ENCODE measurements around the gene LRRC7. TPM values are rescaled to one million over a fixed set of nuclear protein-coding genes. Genes with fewer than 3 reads are reported as not detected.

Gene LRRC7
- total and polyA plus RNA-seq, 7 donors = 0.33 to 1.2 (median 0.94) TPM; not detected in 2

DNA sequence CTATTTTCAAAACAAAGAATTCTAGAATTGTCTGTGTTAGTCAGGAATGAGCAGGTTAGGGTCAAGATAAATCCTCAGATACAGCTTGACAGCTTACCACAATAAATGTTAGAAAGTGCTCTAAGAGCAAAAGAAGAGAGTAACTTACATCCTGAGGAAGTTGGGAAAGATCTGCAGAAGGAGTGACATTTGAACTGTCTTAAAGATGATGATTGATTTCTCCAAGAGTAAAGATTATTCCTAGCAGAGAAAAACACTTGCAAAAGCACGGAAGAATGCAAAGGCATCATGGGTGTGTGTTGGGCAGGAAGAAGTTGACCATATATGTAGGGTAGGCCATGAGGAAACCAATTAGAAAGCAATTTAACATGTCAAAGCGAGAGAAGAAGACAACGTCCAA is 175.4 kb downstream of the LRRC7 start:
- Histone ChIP-seq H3K27me3 (ENCODE audit: insufficient read depth in 3 of 3, low read length in 2 of 3) (no peaks in the 10 kb centered on the region), H3K27ac (no peak overlapping the region), H3K9me3 (no peaks in the 10 kb centered on the region), H3K4me3 (no peak overlapping the region), H3K4me1 (no peaks in the 10 kb centered on the region), H3K36me3 (ENCODE audit: insufficient read depth in 1 of 2, low read depth in 1 of 2) (no peaks in the 10 kb centered on the region)
- intact Hi-C loops (cut with DNase I) = no loop called here
- DNase-seq (no peak), ATAC-seq (no peak)
- TF ChIP-seq, protein P1, sequence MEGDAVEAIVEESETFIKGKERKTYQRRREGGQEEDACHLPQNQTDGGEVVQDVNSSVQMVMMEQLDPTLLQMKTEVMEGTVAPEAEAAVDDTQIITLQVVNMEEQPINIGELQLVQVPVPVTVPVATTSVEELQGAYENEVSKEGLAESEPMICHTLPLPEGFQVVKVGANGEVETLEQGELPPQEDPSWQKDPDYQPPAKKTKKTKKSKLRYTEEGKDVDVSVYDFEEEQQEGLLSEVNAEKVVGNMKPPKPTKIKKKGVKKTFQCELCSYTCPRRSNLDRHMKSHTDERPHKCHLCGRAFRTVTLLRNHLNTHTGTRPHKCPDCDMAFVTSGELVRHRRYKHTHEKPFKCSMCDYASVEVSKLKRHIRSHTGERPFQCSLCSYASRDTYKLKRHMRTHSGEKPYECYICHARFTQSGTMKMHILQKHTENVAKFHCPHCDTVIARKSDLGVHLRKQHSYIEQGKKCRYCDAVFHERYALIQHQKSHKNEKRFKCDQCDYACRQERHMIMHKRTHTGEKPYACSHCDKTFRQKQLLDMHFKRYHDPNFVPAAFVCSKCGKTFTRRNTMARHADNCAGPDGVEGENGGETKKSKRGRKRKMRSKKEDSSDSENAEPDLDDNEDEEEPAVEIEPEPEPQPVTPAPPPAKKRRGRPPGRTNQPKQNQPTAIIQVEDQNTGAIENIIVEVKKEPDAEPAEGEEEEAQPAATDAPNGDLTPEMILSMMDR (IDR thresholded peaks at IDR 0.05) = no peak
- 62 to 74% (median 68%) methylated on average over 3 of the region's 3 CpGs for WGBS, 3 donors

DNA sequence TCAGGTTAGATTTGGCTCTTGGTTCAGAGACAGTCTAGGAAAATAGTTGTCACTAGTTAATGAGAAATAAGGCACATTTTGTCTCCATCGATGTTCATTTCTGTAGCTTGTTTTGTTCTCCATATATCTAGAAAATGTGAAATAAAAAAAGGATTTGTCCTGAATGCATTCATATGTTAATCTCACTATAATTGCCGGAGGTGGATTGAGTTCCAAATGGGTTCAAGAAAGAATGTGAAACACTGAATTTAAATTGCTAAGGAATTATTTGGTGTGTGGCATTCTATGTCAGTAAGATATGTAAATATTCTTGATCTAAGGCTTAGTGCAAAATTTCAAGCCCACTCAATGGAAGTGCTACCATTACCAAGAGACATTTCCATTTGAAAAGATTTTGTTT is 176.7 kb downstream of the LRRC7 start:
- intact Hi-C loops (cut with DNase I) = no loop called here
- no peaks in the 10 kb centered on the region for H3K9me3 ChIP-seq
- no peak overlapping the region for H3K4me3 ChIP-seq
- ATAC-seq (no peak), DNase-seq (no peak)
- H3K27me3 ChIP-seq (ENCODE audit: insufficient read depth in 3 of 3, low read length in 2 of 3) = no peaks in the 10 kb centered on the region
- TF ChIP-seq, protein P1 (IDR thresholded peaks at IDR 0.05) = no peak
- H3K36me3 ChIP-seq (ENCODE audit: insufficient read depth in 1 of 2, low read depth in 1 of 2) = no peaks in the 10 kb centered on the region
- 90 to 94% (median 92%) methylated on average over 2 of the region's 2 CpGs for WGBS, 3 donors
- no peaks in the 10 kb centered on the region for H3K4me1 ChIP-seq
- no peak overlapping the region for H3K27ac ChIP-seq

DNA sequence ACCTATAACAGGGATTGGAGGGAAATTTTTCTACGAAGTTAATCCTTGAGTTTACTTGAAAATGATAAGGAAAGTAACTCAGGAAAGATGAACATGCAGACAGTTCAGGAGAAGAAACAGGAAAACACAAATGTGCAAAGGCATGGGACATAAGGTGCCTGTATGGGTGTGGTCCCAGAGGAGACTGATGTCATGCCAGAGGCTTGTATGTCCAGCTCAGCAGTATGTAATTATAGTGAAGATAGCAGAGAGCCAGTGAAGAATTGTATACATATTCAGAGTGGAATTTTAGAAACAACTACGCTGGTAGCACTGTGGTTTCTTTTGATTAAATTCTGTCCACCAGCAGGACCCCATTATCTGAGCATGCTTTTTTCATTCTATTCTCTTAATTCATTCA is 179.5 kb downstream of the LRRC7 start:
- 81 to 87% (median 85%) methylated on average over 2 of the region's 2 CpGs for WGBS, 3 donors
- TF ChIP-seq, protein P1 (IDR thresholded peaks at IDR 0.05) = no peak
- no peaks in the 10 kb centered on the region for H3K9me3 ChIP-seq
- no peaks in the 10 kb centered on the region for H3K4me1 ChIP-seq
- no peaks in the 10 kb centered on the region for H3K27me3 ChIP-seq (ENCODE audit: insufficient read depth in 3 of 3, low read length in 2 of 3)
- no peak overlapping the region for H3K4me3 ChIP-seq
- no peaks in the 10 kb centered on the region for H3K36me3 ChIP-seq (ENCODE audit: insufficient read depth in 1 of 2, low read depth in 1 of 2)
- DNase-seq = no peak
- ATAC-seq = no peak
- intact Hi-C loops (cut with DNase I) = no loop called here
- H3K27ac ChIP-seq = no peak overlapping the region

DNA sequence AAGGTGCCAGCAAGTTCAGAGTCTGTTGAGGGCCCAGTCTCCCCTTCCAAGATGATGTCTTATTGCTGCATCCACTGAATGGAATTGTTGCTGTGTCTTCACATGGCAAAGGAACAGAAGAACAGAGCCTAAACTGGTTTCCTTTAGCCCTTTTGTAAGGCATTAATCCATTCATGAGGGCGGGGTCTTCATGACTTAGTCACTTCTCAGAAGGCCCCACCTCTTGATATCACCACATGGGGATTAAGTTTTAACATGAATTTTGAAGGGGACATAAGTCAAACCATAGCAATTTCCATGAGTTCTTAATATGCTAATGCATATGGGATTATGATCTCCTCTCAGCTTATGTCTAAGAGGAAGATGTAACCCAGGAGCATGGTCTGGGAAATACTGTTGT is 182.9 kb downstream of the LRRC7 start:
- no peaks in the 10 kb centered on the region for H3K9me3 ChIP-seq
- TF ChIP-seq, protein P1 (IDR thresholded peaks at IDR 0.05) = no peak
- DNase-seq (no peak), ATAC-seq (no peak)
- no peaks in the 10 kb centered on the region for H3K36me3 ChIP-seq (ENCODE audit: insufficient read depth in 1 of 2, low read depth in 1 of 2)
- peaks cover 0 to 2% (median 0%) of the 10 kb centered on the region in 3 donors for H3K27me3 ChIP-seq (ENCODE audit: insufficient read depth in 3 of 3, low read length in 2 of 3)
- H3K27ac ChIP-seq = no peak overlapping the region
- H3K4me3 ChIP-seq = no peak overlapping the region
- WGBS, 3 donors = 95 to 100% (median 97%) methylated on average over 1 of the region's 1 CpG
- H3K4me1 ChIP-seq = no peaks in the 10 kb centered on the region
- intact Hi-C loops (cut with DNase I) = no loop called here

DNA sequence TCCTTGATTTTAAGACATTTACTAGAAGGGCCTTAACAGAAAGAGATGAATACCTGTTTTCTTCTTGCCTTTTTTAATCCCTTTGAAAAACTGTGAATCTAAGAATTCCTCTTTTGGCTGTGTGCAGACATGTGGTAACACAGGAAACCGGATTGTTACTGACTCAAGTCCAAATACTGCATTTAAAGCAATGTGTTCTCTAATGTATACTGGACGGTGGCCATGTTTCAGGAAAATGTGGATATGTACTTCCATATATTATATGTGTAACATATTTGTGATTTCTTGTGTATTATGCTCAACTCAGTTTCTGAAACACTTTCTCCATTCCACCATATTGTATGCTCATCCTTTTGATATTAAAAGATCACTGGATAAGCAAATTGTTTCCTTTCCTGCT is 185.1 kb downstream of the LRRC7 start:
- H3K27me3 ChIP-seq (ENCODE audit: insufficient read depth in 3 of 3, low read length in 2 of 3) = peaks cover 0 to 2% (median 0%) of the 10 kb centered on the region in 3 donors
- intact Hi-C loops (cut with DNase I) = no loop called here
- H3K36me3 ChIP-seq (ENCODE audit: insufficient read depth in 1 of 2, low read depth in 1 of 2) = no peaks in the 10 kb centered on the region
- TF ChIP-seq, protein P1 (IDR thresholded peaks at IDR 0.05) = no peak
- ATAC-seq (no peak), DNase-seq (no peak)
- 75 to 89% (median 80%) methylated on average over 2 of the region's 2 CpGs for WGBS, 3 donors
- no peaks in the 10 kb centered on the region for H3K9me3 ChIP-seq
- no peak overlapping the region for H3K27ac ChIP-seq
- no peaks in the 10 kb centered on the region for H3K4me1 ChIP-seq
- H3K4me3 ChIP-seq = no peak overlapping the region

Measured in psoas muscle (tissue), 8 donors.